Stimulated activated CD8-positive, alpha-beta memory T cell treated with anti-CD3 and anti-CD28 coated beads, Interleukin-12 subunit alpha, Interleukin-12 subunit beta, amount 100 ng/mL, for 4 hours (primary cell): Measurements from ENCODE around the gene OPHN1.

Experiments
- DNase-seq: peaks from one replicate; pipeline ENCODE4 v3.0.0-alpha.2; 2020; ENCODE audit warnings: low read depth

The OPHN1 gene

DNA sequence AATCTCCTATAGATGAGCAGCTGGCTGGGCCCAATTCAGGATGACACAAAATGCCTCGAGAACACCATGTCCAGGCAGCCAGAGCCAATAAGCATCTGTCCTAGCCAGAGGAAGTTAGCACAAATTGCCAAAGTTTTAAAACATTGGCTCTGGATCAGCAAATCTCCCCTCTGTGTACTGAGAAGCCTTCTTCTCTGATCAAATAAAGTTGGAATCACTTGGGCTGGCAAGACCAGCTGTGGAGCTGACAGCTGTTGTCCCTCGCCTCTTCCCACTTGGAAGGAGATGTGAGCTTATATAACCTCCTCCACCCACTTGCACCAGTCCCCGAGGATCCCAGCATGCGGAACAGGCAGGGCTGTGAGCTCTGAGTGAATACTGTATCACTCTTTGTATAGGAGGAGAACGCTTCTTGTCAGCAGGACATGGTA is 183.9 kb downstream of the OPHN1 start:
- no peak for DNase-seq

DNA sequence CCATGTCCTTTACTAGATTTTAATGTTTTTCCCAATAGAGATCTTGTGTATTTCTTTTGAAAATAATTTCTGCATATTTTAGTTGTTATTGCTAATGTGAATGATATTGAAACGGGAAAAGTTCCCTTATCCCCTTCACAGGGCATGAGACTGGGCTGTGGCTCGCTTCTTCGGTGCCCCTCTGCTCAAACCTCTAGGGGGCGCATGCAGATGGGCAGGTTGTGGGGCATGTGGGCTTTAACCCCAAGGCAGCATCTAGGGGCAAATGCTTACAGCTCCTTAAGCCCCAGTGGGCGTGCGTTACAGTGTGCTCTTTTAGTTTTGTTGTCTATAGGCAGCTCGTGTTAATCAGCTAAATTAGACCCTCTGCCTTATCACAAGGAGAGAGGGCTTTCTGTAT is 194.7 kb downstream of the OPHN1 start:
- no peak for DNase-seq

DNA sequence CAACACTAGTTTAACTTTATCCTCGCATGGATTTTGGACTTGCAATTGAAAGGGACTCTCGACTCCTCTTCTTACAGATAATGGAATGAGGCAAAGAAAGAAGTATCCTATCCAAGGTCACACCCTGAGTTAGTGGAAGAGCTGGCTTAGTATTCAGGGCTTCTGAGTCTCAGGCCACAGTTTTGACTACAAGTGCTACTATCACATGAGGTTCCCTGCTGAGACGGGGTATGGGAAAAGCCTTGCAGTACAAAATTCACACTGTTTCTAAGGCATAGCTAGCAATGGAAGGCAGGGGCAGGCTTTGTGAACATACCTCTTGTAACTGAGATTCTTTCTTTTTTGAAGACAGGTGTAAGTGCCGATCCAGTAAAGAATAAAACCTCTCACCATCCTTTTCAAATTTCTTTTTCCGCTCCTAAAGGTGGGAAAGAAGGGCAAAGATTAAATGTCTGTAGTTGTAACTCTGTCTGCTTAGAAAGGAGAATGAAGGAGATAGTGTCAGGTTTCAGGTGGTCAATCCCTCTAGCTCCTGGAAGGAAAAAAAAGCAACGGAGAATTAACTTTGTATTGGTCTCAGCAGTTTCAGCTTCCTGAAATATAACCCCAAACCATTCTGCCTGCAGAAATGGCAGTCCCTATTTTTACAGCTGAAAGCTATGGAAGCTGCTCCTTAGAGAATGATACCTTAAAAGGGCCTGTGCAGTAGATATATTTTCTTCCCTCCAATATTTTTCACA is 199.0 kb downstream of the OPHN1 start:
- DNase-seq: no peak

DNA sequence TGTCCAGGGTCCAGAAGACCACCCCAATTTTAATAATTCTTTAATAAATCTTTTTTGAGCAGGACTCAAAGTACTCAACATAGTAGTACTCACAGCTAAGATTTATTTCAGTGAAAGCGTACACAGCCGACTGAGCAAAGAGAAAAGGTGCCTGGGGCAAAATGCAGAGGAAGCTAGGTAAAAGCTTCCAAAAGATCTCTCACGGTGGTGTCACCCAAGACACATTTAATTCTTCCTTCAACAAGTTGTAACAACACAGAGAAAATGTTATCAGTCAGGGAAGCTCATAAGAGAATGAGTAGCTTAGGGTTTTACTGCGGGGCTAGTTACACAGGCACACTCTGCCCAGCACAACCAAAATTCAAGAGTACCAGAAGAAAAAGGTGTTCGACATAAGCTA is 201.1 kb downstream of the OPHN1 start:
- no peak for DNase-seq

DNA sequence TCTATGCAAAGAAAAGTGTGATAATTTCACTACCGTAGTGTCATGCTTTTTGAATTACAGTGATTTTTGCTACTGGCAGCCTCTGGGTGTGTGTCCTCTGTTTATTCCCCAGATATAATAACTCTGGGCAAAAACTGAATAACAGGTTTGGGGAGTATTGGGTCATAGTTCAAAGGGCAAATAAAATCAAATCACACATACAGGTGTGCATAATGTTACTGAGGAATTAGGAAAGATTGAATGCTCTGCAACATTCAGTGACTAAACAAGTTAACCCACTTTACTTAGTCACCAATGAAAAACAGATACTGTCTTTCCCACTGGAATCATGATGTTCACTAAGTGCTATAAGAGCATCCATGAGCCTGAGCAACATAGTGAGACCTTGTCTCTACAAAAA is 224.3 kb downstream of the OPHN1 start:
- DNase-seq: no peak

DNA sequence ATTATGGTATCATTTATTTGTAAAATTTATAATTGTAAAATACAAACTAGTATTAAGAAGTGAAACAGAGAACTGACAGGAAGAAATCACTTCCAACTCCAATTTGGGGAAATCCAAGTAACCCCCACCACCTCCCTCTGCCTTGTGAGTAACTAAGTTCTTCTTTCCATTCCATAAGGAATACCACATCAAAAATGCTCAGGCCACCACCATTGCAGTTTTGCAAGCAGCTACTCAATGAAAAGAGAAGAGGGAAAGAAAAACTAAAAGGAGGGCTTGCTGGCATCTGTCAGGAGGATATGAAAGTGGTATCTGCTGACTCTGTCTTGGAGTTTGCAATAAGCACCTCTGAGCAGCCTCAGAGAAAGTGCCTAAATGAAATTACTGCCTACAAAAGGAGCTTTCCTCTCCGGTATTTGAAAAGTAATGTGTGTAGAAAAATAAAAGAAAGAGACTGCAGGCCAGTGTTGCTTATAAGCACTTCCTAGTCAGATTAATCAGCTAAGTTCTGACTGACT is 228.7 kb downstream of the OPHN1 start:
- DNase-seq: no peak

DNA sequence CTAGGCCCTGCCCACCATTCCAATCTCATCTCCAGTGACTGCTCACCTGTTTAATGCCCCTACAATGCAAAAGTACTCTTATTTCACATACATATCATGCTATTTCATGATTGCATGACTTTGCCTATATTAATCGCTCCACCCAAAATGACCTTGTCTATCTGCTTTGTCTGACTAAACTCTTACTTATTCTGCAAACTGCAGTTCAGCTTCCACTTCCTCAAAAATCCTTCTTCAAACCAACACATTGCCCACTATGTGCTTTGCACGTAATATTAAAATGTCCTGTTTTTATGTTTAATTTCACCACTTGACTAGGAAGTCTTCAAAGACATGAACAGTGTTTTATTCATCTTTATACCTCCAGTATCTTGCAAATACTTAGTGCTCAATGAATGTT is 229.6 kb downstream of the OPHN1 start:
- DNase-seq: no peak

DNA sequence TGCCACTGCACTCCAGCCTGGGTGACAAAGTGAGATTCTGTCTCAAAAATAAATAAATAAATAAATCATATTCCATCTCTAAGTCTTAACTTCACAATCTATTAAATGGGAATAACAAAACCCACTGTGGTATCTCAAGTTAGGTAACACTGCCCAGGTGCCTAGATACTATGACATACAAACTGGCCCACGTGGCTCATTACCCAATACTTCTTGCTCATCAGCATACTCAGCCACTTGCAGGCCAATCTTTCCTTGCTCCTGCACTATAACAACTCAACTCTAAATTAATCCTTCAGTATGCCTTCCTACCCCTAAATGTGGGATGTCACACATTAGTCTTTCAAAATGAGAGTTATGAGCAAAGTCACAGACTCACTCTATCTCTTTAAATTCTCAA is 230.1 kb downstream of the OPHN1 start:
- no peak for DNase-seq

DNA sequence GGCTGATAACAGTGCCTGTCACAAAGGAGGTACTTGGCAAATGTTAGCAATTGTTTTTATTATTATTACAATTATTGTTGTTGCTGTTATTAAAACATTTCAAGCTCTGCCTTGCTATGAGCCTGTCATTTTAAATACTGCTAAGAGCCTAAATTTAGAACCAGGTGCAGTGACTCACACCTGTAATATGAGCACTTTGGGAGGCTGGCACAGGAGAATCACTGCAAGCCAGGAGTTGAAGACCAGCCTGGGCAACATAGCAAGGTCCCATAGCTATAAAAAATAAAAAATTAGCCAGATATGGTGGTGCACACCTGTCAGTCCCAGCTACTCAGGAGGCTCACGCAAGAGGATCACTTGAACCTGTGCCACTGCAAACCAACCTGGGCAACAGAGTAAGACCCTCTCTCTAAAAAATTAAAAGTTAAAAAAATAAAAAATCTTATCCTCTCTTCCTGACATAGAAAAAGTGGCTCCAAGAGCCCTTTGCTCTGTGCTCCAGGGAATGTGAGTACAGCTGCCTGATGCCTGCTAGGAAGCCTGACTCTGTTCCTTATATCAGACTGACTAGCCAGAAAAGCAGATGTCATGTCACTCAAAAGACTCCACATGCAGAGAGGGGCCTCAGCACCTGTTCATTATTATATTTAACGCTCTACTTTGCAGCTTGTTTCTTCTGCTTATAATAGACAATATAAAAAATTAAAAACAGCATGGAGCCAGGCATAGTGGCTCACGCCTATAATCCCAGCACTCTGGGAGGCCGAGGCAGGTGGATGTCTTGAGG is 234.0 kb downstream of the OPHN1 start:
- DNase-seq: no peak

DNA sequence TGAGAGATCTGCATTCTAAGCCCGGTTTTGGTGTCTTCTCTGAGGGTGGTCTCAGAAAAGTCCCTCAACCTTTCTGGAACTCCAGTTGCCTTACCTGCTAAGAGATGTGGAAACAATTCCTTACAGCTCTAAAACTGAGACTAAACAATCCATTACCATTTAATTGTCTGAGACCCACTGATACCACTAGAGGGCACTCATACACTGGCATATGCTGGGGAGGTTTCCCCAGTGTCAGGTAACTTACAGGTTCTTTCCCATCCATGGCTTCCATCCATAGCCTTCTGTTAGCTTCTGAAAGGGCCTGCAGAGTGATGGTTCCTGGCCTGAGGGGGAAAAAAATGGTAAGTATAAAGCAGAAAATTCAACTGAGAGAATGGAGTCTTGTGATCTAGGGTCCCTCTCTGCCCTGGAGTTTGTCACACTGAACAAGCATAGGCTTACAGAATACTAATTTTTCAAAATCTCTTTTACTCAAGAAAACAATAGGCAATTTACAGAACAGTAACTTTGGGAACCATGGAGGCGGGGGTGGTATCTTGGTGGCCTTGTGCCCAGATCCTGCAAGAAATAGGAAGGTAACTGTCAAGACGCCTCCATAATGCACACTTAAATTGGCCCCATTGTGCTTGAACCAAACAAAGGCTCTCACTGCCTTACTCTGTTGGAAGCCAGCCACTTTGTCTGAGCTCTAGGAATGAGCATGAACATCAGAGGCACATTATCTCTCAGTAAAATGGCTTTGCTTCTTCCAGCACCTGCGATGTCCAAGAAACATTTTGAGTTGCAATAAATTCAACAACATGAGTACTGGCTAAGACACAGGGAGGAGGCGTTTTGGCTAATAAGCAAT is 236.1 kb downstream of the OPHN1 start:
- no peak for DNase-seq

DNA sequence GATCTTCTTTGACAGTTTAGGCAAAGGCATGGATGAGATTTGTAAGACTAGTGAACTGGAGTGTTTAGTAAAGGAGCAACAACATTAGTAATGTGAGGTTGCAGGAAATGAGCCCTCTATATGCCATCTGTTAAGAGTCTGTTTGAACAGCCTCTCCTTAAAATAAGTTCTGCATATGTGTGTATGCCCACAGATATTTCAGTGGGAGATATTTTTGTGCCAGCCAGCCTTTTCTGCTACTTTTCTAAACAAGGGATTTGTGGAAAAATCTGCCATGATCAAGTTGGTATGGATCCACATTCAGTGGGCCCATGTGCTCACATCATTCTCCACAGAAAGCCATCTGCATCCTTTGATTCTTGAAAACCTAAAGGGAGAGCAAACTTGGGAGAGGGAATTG is 237.7 kb downstream of the OPHN1 start:
- no peak for DNase-seq

DNA sequence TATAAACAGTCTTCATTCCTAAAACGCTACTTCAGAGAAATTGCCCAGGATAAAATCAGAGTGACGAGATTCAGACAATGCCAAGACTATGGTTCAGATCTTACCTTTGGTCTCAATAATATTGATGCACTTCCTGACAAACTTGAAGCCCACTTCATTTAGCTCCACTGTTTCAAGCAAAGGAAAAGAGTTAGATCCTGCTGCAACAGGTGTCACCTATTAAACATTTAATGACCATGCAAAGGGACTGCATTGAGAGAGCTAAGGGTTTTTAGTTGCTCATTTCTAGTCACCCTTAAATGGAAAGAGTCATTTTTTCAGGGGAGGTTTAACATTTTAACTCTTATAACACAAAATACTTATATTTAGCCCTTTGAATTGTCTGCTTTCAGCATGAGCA is 239.5 kb downstream of the OPHN1 start:
- DNase-seq: no peak

DNA sequence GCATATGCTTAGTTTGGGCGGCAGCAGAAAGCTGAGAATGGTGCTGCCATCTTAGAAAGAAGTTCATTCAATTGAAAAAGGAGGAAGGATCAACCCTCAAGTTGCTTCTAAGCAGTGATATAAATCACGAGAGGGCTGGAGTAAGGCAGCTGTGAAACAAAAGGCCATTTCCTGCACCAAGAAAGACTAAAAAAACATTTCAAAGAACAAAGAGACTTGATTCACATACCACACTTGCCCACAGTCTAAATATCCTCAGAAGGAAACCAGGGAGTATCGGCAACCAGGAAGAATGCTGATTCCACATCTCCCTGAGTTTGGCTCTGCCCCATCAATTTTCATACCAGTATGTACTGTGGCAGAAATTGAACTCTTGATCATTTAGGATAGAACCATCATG is 240.1 kb downstream of the OPHN1 start:
- no peak for DNase-seq

DNA sequence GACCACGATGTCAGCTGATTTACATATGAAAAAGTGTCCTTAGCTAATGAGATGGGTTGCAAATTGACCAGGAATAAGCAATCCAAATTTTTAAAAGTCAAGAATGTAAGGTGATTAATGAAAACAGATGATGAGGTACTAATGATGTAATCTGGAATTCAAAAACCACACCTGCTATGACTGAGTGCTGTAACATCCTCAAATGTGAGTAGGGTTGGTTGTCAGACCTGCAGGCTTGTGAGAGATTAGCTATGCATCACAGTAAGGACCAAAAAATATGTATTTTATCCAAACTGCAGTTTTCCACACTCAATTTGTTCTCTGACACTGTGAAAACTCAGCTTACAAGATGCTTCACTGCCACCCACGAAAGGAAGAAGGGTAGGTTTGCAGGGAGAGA is 242.5 kb downstream of the OPHN1 start:
- no peak for DNase-seq

DNA sequence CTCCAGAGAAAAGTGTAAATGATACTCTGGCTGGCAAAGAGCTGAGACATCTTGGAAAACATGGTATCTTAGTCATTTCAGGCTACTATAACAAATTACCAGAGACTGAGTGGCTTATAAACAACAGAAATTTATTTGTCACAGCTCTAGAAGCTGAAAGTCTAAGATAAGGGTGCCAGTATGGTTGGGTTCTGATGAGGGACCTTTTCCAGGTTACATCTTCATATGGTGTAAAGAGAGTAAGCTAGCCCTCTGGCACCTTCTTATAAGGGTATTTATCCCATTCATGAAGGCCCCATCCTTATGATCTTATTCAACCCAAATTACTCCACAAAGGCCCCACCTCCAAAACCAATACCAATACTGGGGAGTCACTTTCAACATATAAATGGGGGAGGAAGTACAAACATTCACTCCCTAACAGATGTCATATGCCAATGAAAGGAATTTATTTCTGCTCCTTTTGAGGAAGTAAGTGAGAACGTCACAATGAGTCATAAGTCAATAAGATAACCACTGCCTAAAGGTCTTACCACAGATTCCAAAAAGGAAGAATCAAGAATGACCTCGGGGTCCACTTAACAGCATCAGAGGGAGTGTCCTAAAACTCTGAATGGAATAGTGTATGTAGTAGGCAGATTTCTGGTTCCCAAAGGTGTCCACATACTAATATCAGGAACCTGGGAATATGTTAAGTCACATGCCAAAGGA is 246.6 kb downstream of the OPHN1 start:
- DNase-seq: no peak

DNA sequence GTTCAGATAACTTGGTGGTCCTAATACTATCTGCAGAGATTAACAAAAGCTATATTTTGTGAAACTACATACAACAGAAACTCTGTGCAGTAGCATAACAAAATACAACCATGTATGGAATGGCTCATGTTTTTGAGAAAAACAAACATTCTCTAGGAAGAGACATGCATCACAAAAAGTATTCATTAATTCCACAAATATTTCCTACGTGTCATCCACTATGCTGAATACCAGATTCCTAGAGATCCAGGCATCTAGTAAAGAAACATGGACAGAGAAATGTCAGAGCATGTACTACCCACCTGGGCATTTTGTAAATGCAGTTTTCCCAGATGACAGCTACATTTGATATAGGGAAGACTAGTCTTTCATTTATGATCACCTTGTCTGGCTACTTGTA is 248.1 kb downstream of the OPHN1 start:
- DNase-seq: no peak

DNA sequence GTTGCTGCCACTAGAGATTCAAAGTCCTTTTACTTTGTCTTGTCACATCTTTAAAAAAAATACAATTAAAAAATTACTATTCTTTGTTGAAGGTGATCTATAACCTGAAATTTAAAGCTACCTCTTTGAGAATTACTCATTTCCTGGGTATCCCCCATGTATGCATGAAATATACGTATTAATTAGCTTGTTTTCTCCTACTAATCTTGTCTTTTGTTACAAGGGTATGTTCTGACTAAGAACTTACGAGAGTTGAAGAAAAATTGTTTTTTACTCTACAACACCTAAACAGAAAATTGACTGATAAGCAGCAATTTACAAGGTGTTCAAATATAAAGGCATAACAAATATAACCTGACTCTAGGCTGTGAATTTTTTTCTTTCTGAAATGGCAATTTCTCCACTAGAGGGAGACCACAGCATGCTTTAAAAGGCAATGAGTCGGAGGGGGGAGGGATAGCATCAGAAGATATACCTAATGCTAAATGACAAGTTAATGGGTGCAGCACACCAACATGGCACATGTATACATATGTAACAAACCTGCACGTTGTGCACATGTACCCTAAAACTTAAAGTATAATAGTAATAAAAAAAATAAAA is 249.6 kb downstream of the OPHN1 start:
- DNase-seq: no peak

DNA sequence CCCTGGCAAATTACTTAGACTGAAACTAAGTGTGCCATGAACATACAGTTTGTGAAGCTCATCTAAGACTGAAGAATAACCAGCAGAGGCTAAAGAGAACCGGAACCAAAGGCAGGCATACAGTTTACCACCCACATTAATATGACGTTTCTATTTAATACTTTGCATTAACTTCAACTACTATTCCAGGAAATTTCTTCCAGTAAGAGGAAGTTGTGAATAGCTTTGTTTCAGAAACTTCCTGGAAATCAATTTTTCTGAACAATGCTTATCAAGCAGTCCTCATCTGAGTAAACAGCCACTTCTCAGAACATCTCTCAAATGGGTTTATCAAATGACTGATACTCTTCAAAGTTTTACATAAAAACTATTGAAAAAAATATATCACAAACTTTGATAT is 252.7 kb downstream of the OPHN1 start:
- DNase-seq: no peak

DNA sequence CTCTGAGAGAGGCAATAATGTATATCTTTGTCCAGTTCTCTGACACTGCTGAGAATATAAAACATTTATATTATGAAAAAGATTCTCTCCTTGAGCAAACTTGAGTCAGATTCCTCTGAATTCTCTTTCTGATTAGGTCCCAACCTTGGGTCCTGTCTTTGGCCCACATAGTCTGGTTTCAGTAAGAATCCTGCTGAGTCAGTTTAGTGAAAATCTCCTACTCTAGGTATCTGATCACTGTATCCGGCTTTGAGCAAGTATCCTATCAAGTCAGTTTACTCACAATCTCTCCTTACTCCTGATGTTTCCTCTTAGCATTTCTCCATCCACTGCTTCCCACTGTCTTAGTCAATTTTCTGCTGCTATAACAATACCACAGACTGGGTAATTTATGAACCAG is 253.9 kb downstream of the OPHN1 start:
- no peak for DNase-seq

DNA sequence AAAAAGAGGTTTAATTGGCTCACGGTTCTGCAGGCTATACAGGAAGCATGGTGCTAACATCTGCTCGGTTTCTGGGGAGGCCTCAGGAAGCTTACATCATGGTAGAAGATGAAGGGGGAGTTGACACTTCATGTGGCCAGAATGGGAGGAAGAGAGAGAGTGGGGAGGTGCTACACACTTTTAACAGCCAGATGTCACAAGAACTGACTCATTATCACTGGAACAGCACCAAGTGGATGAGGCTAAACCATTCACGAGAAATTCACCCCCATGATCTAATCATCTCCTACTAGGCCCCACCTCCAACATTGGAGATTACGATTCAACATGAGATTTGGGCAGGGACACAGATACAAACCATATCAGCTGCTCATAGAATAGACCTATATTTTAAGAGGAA is 255.8 kb downstream of the OPHN1 start:
- DNase-seq: no peak

DNA sequence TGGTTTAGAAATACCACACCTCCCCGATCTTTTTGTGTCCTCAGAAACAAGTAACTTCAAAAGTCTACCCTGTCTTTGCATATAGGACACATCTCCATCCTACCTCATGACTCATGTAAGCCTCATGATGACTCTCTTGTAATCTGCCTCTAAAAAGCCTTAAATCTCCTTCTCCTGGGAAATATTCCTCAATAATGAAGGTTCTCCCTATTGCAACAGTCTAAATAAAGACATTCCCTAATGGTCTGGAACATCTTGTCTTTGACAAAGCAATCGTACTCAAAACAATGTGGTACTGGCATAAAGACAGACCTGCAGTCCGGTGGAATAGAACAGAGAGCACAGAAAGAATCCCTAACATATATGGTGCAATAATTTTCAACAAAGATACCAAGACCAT is 257.7 kb downstream of the OPHN1 start:
- no peak for DNase-seq

DNA sequence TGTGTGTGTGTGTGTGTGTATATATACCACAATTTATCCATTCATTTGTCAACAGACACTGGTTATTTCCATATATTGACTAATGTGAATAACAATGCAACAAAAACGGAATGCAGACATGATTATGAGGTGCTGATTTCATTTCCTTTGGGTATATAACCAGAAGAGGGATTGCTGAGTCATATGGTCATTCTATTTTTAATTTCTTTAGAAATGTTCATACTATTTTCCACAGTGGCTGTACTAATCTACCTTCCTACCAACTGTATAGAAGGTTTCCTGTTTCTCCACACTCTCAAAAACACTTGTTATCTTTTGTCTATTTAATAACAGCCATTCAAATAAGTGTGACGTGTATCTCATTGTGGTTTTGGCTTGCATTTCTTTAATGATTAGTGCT is 269.9 kb downstream of the OPHN1 start:
- no peak for DNase-seq
